HG03469 (cell line): ENCODE data around the gene SYNGR3.
A peak's percentile ranks its signal among the peaks of the same experiment; 100 is the strongest.

Experiments
- ATAC-seq: cut with Tn5 transposase; IDR thresholded peaks from one replicate; pipeline ENCODE4 v1.9.1; 2021; ENCODE audit warnings: mild to moderate bottlenecking, moderate library complexity, moderate number of reproducible peaks; ENCODE audit not compliant: unreplicated experiment

SYNGR3 gene

DNA sequence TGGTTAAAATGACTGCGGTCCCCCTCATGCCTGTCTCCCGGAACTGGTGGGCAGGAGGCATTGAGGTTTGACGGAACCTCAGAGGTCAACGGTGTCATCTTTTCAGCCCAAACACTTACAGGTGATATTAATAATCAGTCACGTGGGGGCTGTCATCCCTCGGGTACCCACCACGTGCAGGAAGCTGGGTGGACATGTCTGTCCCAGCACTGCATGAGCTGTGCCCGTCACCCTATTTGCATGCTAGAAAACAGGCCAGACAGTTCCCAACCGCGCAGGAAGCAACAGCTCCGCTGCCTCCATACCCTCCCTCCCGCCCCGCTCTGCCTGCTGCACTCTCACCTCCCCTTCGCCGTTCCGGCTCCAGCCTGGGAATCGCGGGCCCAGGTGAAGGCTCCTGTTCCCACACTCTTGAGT lies 1.4 kb downstream of the SYNGR3 start:
- no peak for ATAC-seq

DNA sequence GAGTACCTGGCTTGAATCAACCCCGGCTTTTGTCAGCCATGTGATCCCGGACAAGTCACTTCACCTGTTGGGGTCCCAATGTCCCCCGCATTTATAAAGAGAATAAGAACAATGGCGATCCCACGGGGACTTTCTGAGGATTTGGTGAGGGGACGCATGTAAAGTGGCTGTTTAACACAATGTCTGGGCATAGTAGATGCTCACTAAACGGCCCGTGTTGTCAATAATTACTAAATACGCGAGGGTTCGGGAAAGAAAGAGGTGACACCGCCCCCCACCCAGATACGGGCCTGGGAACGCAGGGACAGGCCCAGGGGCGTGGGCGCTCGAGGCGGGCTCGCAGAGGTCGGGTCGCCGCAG lies 1.8 kb downstream of the SYNGR3 start:
- ATAC-seq, result no peak

DNA sequence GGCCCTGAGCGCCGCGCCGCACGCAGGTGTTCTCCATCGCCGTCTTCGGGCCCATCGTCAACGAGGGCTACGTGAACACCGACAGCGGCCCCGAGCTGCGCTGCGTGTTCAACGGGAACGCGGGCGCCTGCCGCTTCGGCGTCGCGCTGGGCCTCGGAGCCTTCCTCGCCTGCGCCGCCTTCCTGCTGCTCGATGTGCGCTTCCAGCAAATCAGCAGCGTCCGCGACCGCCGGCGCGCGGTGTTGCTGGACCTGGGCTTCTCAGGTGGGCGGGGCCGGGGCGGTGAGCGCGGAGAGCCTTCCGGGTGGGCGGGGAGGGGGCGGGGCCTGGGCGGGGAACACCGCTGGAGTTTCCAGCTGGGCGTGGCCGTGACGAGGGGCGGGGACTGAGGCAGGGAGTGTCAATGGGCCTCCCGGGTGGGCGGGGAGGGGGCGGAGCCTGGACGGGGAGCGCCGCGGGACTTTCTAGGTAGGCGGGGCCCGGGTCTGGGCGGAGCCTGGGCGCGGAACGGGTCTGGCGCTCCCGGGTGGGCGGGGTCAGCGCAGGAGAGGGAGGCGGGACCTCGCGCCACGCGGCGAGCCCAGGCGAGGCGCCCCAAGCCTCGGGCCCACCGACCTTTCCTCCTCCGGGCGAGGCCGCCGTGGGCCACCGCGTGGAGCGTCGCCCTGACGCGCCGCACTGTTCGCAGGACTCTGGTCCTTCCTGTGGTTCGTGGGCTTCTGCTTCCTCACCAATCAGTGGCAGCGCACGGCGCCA lies 2.4 kb downstream of the SYNGR3 start:
- ATAC-seq, result peak; percentile 28

DNA sequence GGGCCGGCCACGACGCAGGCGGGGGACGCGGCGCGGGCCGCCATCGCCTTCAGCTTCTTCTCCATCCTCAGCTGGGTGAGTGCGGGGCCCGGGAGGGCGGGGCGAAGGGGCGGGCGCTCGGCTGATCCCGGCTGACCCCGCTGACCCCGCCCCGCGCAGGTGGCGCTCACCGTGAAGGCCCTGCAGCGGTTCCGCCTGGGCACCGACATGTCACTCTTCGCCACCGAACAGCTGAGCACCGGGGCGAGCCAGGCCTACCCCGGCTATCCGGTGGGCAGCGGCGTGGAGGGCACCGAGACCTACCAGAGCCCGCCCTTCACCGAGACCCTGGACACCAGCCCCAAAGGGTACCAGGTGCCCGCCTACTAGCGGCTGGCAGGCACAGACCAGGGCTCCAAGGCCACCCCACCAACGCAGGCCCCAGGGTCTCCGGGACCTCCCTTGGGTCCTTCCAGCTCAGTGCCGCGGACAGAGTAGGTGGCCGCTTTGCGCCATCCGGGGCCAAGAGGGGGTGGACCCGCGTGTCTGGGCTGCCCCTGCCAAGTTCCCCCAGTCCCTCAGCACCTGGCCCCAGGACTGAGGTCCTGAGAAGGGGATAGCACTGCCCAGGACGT lies 3.0 kb downstream of the SYNGR3 start:
- ATAC-seq, result no peak

DNA sequence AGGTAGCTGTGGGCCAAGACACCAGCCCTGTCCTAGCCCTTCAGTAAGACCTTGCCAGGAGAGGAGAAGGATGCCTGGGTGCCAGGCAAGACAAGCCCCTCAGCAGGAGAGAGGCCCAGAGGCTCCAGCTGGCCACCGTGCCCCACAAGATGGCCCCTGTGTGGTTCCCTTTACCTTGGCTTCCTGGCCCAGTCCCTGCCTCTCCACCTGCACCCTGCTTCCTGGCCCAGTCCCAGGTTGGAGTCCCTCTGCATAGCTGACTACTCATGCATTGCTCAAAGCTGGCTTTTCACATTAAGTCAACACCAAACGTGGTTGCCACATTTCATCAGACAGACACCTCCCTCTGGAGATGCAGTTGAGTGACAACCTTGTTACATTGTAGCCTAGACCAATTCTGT lies 4.0 kb downstream of the SYNGR3 start:
- no peak for ATAC-seq

DNA sequence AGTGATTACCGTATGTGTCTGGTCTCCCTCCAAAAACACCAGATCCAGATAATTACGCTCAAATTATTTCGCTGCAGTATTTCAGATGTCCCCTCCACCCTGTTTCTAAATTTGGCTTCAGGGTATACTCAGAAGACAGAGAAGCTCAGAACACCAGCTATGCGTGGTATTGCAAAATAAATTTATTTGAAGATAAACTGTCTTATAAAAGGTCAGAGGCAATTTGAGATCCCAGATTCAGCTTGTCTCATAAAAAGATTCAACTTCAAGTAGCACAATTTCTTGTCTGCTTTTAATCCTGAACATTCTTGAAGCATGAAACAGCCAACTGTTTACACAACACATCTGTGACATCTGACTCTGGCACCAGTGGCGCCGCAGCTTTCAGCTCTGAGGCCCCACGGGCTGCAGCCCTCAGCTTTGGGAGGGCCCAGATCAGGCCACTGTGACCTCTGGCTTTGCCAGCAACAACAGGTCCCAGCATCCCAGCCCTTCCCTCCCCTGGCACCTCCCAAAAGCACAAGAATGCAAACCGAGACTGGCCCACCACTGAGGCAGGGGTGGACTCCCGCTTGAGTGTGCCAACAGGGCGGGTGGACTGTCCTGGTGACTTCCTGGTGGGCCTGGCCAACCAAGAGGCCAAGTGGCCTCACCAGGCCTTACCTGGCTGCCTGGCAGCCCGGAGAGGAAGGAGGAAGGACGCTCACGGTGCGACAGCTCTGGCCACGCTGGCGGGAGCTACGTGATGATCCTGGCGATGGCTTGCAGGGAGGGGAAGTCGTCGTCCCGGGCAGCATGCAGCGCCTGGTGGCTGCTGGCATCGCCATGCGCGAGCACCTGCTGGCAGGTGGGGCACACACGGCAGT lies 8.0 kb downstream of the SYNGR3 start:
- no peak for ATAC-seq

DNA sequence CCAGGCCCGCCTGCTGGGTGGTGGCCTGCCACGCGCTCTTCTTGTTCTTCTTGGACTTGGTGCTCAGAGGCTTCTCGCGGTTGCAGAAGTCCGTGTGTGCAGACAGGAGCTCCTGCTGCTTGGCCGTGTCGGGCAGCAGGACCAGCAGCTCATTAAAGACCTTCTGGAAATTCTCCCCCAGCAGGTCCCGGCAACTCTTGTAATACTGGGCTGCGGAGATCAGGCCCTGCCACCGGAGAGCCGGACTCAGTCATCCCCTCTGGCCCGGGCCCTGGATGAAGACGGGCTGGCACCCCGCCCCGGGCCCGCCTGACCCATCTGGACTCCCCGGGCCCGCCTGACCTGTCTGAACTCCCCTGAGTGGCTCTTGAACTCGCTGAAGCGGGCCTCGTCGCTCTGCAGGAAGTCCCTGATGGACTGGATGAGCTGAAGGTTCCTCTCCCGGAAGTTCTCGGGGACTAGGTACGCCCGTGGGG lies 8.6 kb downstream of the SYNGR3 start:
- ATAC-seq, result no peak

DNA sequence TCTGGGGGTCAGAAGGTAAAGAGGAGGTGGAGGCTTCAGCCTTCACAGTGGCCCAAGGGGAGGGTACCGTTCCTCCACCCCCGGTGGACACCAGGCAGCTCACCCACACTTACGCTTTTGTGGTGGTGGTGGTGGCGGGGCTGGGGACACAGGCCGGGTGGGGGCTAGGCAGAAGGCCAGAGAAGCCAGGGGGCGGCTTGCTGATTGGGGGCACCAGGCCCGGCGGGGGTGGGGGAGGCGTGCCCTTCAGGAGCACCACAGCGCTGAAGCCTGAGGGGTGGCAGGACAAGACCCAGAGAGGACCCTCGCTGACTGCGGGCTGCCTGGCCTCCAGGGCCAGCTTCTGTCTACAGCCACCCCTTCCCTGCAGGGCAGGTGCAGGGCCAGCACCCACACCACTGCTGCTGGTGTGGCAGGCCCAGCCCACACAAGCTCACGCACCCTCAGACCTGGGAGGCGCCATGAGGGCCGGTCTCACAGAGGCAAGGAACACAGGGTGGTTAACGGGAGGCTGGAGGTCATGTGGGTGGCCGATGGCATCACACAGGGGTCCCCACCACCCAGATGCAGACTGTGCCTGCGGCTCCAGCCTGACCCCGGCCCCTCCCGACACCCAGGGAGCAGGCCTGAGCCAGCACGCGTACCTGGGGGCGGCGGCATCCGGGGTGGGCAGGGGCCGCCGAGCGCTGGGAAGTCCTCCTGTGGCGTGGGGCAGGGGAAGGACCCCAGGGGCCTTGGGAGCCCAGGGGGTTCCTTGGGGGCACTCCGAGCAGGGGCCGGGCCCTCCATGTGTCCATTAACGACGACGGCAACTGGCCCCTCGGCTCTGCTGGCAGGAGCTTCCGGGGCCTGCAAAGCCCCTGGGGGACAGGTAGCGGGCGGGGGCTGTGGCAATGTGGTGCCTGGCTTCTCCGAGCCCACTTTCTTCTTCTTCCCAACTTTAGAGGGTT lies 9.4 kb downstream of the SYNGR3 start:
- ATAC-seq, result no peak

DNA sequence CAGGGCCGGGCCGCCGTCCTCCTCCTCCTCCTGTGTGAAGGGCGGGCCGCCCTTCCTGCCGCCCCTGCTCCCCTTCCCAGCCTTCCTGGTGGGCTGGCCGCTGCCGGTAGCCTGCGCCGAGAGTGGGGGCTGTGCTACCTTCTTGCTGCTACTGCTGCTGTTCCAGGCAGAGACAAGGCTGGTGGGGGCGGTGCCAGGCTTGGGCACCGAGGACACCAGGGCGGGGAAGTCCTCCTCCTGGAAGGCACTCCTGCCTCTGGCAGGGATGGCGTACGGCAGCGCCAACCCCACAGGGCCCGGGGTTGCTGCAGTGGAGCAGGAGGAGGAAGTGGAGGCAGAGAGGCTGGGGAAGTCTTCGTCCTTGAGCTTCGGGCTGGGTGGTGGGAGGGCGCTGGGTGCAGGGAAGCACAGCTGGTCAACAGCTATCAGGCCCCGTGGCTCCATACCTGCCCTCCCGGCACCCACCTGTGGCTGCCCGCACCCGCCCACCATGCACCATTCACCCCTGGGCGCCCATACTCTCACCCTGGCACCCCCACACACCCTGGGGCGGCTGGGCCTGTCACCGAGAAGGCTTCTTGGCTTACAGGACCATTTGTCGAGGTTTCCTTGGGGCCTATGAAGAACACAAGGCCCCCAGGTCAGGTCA lies 10.2 kb downstream of the SYNGR3 start:
- no peak for ATAC-seq

DNA sequence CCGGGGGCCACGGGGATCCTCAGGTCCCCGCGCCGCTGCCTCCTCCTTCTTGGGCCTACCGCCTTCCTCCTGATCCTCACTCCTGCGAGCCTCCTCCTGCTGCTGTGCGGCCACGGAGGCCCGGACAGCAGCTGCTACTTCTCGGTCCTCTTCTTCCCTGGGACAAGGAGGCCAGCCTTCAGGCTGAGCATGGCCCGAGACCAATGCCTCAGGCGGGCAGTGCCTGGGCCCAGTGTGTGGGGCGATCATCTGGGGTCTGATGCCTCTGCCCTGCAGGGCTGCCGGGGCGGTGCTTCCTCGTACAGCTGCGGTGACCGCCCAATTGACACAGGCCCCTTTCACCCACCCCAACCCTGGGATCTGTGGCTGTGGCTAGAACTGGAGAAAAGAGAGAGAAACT lies 11.3 kb downstream of the SYNGR3 start:
- no peak for ATAC-seq

DNA sequence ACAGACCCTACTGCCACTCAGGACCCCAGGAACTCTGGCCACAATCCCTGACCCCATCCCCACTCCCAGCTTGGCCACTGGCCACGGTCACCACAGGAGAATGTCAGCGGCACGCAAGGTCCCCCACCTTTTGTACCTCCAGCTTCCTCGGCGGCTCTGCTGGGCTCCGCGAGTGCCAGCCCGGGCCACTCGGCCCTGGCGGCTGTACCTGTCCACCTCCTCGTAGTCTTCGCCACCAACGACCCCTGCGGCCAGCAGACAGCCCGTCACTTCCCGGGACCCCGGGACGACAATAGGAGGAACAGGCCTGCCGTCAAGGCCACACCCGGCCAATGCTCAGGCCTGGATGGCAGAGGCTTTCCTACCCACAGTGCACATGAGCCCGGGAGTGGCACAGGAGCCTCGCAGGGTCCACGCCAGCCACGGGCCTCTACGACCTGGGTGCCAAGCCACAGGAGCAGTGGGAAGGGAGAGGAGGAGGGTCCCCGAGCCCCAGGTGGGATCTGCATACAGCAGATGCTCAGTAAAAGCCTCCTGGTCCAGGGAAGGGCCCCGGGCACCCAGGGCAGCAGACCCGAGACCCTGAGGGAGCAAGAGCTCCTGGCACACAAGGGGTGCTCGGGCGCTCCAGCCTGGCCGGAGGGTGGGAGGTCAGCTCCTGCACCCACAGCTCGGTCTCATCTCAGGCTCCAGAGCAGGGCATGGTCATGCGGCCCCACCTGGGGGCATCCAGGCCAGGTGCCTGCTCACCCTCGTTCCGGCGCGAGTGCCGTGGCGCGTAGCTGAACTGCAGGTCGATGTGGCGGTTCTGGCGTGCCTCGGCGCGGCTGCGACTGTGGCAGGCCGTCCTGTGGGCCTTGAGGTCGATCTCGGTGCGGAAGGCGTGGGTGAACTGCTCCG lies 11.9 kb downstream of the SYNGR3 start:
- no peak for ATAC-seq

DNA sequence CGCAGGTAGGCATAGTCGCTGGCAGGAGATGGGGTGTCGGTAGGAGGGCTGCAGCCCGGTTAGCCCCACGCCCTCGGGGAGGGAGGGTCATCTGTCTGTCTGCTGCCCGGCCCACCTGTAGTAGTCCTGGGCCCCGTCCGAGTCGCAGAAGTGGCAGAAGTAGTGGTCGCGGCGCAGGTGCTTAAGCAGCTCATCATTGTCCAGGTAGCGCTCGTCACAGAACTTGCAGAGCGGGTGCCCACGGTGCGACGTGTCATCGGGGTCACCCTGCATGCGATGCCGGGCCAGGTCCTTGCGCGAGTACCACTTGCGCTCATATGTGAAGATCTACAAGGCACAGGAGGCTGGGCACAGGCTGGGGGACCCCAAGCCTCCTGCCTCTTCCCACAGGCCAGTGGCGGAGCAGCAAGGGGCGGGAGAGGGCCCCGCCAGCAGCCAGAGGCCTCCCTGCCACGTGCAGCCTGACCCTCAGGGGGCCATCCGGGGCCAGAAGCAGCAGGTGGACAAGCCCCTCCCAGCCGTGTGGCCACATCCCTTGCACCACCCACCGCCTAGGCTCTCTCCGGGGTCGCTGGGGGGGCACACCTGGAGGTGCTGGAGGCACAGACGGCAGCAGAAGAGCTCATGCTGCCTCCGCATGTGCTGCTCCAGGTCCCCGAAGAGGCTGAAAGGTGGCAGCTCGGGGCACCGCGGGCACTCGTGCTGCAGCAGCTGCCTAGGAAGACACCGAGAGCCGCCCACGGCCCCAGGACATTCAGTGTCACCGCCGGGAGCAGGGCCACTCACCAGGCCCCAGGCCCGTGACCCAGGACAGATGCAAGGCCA lies 12.8 kb downstream of the SYNGR3 start:
- ATAC-seq, result no peak

DNA sequence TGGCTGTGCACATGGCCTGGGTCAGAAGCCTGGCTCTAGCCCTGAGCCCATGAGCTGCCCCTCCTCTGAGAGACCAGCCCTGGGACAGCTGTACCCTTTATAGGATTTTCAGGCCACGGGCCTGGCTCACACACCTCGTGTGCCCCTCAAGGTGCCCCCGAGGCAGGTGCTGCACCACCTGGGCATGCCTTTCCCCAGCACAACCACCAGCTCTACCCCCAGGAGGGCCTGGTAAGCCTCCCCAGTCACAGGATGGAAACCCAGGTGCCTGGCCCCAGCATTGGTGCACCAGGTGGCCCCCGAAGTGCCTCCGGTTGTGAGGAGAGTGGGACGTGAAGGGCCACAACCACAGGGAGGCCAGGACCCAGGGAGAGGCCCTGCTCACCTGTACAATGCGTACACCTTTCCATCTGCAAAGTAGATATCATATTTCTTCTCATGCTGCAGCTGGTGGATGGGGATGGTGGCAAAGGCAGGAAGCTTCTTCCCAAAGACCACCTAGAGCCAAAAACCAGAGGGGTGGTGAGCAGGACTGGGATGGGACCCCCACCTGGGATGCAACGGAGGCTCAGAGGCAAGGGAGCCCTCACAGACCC lies 13.6 kb downstream of the SYNGR3 start:
- ATAC-seq, result no peak

DNA sequence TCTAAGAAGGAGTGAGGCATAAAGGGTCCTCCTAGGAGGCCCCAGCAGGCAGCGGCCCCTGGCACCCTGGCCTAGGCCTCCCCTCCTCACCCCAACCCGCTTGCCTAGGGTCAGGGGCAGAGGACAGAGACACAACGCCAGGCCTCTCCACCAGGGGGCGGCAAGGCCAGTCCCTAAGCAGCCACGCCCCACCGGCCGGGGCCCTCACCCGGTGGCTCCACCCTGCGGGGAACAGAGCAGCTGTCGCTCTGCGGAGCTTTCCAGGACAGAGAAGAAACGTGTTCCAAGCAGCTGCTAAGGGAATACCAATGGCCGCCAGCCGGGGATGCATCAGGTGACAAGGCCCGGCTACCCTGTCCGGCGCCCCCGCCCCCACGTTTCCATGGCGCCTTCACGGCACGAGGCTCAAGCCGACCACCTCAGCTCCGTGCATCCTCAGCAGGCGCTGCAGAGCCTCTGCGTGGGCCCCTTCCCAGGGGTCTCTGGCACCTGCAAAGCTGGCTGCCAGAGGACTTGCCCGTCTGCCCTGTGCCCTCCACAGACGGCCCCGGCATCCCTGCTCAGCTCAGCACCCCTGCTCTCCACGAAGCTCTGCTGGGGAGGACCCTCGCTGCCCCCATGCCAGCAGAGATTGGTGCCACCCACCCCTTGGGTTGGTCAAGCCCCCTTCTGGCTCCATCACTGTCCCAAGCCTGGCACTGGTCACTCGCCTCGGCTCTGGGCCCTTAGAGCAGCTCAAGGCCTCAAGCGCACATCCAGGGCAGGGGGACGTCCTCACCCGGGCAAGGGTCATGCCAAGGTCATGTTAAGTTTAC lies 14.3 kb downstream of the SYNGR3 start:
- ATAC-seq, result no peak

DNA sequence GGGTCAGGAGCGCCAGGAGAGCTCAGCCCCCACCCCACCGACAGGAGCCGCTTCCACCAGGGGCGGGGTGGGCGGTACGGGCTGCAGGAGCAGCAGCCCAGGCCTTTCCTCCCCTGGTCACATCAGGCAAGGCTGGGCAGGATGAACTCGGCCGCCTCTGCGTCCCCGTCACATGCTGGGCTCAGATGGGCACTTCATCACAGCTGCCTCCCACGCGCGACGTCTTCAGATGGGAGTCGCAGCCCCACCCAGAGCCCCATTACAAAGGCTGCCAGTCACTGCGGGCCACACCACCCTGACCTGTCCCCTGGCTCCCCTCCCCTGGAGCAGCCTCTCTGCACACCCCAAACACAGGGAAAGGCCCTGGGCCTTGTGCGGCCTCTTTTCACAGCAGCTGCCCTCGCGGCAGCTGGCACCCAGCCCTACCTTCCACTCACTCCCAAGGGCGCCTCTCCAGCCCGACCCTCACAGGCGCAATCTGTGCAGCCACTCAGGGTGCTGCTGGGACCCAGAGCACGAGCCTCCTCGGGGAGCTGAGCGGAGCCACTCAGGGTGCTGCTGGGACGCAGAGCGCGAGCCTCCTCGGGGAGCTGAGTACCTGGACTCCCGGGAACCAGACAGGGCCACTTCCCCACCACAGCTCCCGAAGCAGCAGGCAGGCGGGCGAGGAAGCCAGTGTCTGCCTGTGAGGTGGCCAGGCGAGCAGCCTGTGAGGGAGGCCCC lies 15.2 kb downstream of the SYNGR3 start:
- no peak for ATAC-seq

DNA sequence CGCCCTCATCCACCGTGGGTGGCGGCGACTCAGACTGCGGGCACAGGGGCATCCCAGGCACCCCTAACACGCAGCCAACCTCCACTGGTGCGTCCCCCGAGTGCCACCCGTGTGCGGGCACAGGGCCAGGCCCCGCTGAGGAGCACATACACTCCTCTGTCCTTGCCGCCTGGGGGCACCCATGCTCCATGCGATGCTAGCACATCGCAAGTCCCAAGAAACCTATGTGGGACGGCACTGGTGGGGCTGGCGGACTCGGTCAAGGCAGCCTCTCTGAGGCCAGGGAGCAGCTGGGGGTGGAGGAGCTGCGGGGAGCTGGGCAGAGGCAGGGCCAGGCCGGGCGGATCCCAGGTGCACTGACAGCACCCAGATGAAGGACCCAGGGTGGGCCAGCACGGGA lies 15.9 kb downstream of the SYNGR3 start:
- no peak for ATAC-seq
